NB4 (cell line): ENCODE results near the gene FUBP3.

Experiments used
- DNase-seq: peaks from one replicate; pipeline ENCODE4 v3.0.0; 2010; ENCODE audit warnings: low read depth
- H3K4me3 ChIP-seq: one replicate; pipeline ENCODE4 v1.5.1; 2011; ENCODE audit warnings: mild to moderate bottlenecking, low read depth, low read length, moderate library complexity
- MYC ChIP-seq: IDR thresholded peaks from 2 replicates; pipeline ENCODE4 v1.6.1; 2011; ENCODE audit warnings: low read depth, low read length
- POLR2A ChIP-seq: IDR thresholded peaks from 2 replicates; pipeline ENCODE4 v1.6.1; 2011; ENCODE audit warnings: mild to moderate bottlenecking; ENCODE audit not compliant: insufficient read length; ENCODE audit errors: extremely low read depth
- TF ChIP-seq, protein P1 (sequence below): IDR thresholded peaks from one replicate; pipeline ENCODE4 v1.5.1; 2012; ENCODE audit warnings: low read depth, low read length
- TF ChIP-seq, protein P2 (sequence below): IDR thresholded peaks from 2 replicates; pipeline ENCODE4 v1.6.1; 2011; ENCODE audit warnings: low read depth, low read length

The FUBP3 gene

DNA sequence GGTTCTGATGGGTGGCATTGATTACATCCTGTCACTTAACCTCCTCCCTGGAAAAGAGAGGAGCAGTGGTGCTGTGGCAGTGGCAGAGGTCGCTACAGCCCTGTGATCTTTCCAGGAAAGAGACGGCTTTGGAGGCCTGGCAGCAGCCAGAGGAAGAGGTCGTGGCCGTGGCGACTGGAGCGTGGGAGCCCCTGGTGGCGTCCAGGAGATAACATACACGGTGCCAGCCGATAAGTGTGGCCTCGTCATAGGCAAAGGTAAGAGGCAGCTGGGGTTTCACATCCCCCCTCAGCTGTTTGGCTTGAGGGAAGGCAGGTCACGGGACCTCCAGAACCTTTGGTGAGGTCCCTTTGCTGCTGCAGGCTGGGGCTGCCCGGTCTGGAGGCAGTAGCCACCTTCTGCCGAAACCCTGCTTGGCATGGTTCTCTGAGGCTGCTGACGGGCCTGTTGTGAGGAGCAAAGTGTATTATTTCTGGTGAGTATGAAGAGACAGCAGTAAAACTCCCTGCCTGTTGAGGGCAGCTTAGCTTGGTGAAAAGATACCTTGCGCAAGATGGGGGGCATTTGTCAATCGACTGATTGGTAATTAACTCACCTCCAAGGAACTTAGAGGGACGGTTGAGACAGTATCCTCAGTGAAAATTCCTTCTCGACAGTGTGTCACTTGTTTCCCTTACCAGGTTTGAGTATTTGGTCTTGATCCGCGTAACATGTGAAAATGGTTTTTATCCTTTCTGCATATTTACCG lies 47.0 kb downstream of the FUBP3 start:
- no peak overlapping the region for H3K4me3 ChIP-seq
- TF ChIP-seq POLR2A (no peak), MYC (no peak)
- TF ChIP-seq, protein P1, sequence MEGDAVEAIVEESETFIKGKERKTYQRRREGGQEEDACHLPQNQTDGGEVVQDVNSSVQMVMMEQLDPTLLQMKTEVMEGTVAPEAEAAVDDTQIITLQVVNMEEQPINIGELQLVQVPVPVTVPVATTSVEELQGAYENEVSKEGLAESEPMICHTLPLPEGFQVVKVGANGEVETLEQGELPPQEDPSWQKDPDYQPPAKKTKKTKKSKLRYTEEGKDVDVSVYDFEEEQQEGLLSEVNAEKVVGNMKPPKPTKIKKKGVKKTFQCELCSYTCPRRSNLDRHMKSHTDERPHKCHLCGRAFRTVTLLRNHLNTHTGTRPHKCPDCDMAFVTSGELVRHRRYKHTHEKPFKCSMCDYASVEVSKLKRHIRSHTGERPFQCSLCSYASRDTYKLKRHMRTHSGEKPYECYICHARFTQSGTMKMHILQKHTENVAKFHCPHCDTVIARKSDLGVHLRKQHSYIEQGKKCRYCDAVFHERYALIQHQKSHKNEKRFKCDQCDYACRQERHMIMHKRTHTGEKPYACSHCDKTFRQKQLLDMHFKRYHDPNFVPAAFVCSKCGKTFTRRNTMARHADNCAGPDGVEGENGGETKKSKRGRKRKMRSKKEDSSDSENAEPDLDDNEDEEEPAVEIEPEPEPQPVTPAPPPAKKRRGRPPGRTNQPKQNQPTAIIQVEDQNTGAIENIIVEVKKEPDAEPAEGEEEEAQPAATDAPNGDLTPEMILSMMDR: no peak
- TF ChIP-seq, protein P2, sequence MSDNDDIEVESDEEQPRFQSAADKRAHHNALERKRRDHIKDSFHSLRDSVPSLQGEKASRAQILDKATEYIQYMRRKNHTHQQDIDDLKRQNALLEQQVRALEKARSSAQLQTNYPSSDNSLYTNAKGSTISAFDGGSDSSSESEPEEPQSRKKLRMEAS: no peak
- no peak for DNase-seq

DNA sequence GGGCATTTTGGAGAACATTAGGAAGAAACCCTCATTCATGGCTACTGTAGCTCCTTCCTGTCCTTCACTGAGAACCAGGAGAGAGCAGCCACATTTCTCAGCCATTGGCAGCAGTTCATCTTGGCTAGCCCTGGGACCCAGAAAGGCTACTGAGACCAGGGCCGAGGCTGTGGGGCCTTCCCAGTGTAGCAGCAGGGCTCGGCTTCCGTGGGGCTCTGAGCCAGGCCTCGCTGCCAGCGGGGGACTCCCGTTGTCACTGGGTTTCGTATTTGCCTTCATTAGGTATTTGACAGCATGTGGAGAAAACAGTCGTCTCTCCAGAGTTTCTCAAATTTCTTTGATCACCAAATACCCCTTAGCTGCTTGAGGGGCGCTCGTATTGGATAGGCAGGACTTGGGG lies 47.7 kb downstream of the FUBP3 start:
- TF ChIP-seq MYC (no peak), POLR2A (no peak)
- TF ChIP-seq, protein P1: no peak
- TF ChIP-seq, protein P2: no peak
- no peak overlapping the region for H3K4me3 ChIP-seq
- no peak for DNase-seq

GRCh38 chr9:130627896-130628792 lies 48.8 kb downstream of the FUBP3 start:
- DNase-seq: no peak
- no peak overlapping the region for H3K4me3 ChIP-seq
- TF ChIP-seq POLR2A (no peak), MYC (no peak)
- TF ChIP-seq, protein P2: no peak
- TF ChIP-seq, protein P1: no peak

DNA sequence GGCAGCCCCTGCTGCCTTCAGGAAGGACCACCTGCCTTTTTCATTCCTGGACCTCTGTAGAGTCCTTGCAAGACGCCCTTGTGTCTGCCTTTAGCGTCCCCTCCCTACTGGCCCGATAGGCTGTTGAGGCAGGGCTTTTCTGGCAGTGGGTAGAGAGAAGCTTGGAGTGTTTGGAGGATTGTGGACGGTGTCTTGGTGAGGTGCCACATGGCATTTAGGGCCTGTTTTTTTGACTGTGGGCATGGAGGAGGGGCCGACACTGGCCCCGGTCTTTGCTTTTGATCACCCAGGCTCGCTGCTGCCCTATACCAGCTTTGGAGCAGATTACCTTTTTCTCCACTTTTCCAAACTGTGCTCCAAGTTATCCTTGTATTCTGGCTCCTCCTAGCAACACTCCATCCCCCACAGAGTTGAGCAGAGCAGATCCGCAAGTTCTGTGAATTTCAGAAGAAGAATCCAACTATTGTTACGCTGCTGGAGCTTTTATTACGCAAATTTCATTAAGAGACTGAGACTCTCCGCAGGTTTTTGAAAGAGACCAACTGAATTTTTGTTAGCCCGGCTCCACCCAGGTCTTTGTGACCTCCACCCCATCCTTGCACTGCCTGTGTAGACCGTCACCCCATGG lies 50.2 kb downstream of the FUBP3 start:
- TF ChIP-seq, protein P2: no peak
- TF ChIP-seq, protein P1: no peak
- TF ChIP-seq MYC (no peak), POLR2A (no peak)
- H3K4me3 ChIP-seq: no peak overlapping the region

GRCh38 chr9:130630071-130630450 lies 50.7 kb downstream of the FUBP3 start:
- TF ChIP-seq, protein P1: no peak
- TF ChIP-seq POLR2A (no peak), MYC (no peak)
- TF ChIP-seq, protein P2: no peak
- DNase-seq: no peak
- no peak overlapping the region for H3K4me3 ChIP-seq

More for the DNA sequence above, 50.2 kb downstream of the FUBP3 start:
- no peak for DNase-seq
